HepG2 (cell line): Measurements from ENCODE around the gene ATRIP. TPM values are rescaled to one million over a fixed set of nuclear protein-coding genes. Genes with fewer than 3 reads are reported as not detected.

Experiments used
- ADNP ChIP-seq: sonication (generic); formaldehyde crosslinking; IDR thresholded peaks from 2 replicates; pipeline ENCODE4 v1.4.0; 2020; ENCODE audit warnings: missing genetic modification reagents
- AGO1 ChIP-seq: fragments of 200-400 bp; formaldehyde crosslinking; IDR thresholded peaks from 2 replicates; pipeline ENCODE4 v1.6.1; 2017; ENCODE audit warnings: mild to moderate bottlenecking, low read depth, low read length, moderate library complexity; ENCODE audit not compliant: poor library complexity, severe bottlenecking
- CBX1 ChIP-seq: IDR thresholded peaks from one replicate; pipeline ENCODE4 v1.6.1; 2016; ENCODE audit warnings: antibody characterized with exemption, low read depth
- HNRNPL ChIP-seq: fragments of 200-400 bp; formaldehyde crosslinking; IDR thresholded peaks from 2 replicates; pipeline ENCODE4 v1.6.1; 2017; ENCODE audit warnings: mild to moderate bottlenecking, low read depth, low read length
- HNRNPLL ChIP-seq: fragments of 200-400 bp; formaldehyde crosslinking; IDR thresholded peaks from 2 replicates; pipeline ENCODE4 v1.6.1; 2017; ENCODE audit warnings: mild to moderate bottlenecking, low read depth, low read length; ENCODE audit not compliant: poor library complexity, severe bottlenecking
- JUNB ChIP-seq: sonication (generic); formaldehyde crosslinking; IDR thresholded peaks from 2 replicates; pipeline ENCODE4 v1.8.0; 2022; ENCODE audit warnings: missing genetic modification reagents, mild to moderate bottlenecking, borderline replicate concordance
- NCOA5 ChIP-seq: sonication (generic); formaldehyde crosslinking; IDR thresholded peaks from 2 replicates; pipeline ENCODE4 v1.4.0; 2020; ENCODE audit warnings: missing genetic modification reagents
- POLR2A ChIP-seq, 2 experiments: IDR thresholded peaks; 2 replicates each; pipeline ENCODE4 v1.6.1; 2011; ENCODE audit warnings: low read depth in 2 of 2, low read length in 2 of 2, mild to moderate bottlenecking in 1 of 2, moderate library complexity in 1 of 2; ENCODE audit not compliant: insufficient read depth in 1 of 2
- RAD21 ChIP-seq: fragments of 450-650 bp; formaldehyde crosslinking; IDR thresholded peaks from 2 replicates; pipeline ENCODE4 v1.5.0; 2020; ENCODE audit warnings: mild to moderate bottlenecking
- RBM39 ChIP-seq: fragments of 200-400 bp; formaldehyde crosslinking; IDR thresholded peaks from one replicate; pipeline ENCODE4 v1.6.1; 2018; ENCODE audit warnings: antibody characterized with exemption, mild to moderate bottlenecking, low read depth, low read length; ENCODE audit not compliant: poor library complexity, severe bottlenecking
- SP1 ChIP-seq, 2 experiments: fragments of 450-650 bp in 1 of 2; sonication (generic) in 1 of 2; formaldehyde crosslinking in 1 of 2; IDR thresholded peaks; 2 replicates each; pipeline versions ENCODE4 v1.4.0 to v1.6.1; 2016 to 2020; ENCODE audit warnings: missing genetic modification reagents in 1 of 2
- TBX2 ChIP-seq: sonication (generic); formaldehyde crosslinking; IDR thresholded peaks from 2 replicates; pipeline ENCODE4 v1.5.0; 2020; ENCODE audit warnings: missing genetic modification reagents, mild to moderate bottlenecking, borderline replicate concordance
- U2AF1 ChIP-seq: fragments of 200-400 bp; formaldehyde crosslinking; optimal IDR thresholded peaks from 2 replicates; pipeline ENCODE3; 2017; ENCODE audit warnings: mild to moderate bottlenecking, low read depth, low read length
- ZNF260 ChIP-seq: sonication (generic); formaldehyde crosslinking; IDR thresholded peaks from 2 replicates; pipeline ENCODE4 v1.4.0; 2020; ENCODE audit warnings: missing genetic modification reagents, low read depth, mild to moderate bottlenecking, borderline replicate concordance
- ZNF775 ChIP-seq: sonication (generic); formaldehyde crosslinking; IDR thresholded peaks from 2 replicates; pipeline ENCODE4 v1.4.0; 2020; ENCODE audit warnings: missing genetic modification reagents, mild to moderate bottlenecking, moderate library complexity, borderline replicate concordance
- polyA plus RNA-seq, 8 experiments: library from polyadenylated mRNA; depleted of rRNA in 3 of 8; stranded (reverse) in 7 of 8; unstranded in 1 of 8; fragments of >200 nt; fragmentation: Illumina TruSeq in 4 of 8; extraction: Trizol in 4 of 8; gene quantifications; 2 replicates each; pipeline versions ENCODE4 v1.2.1 to v1.2.3, GENCODE V29; 2011 to 2016; ENCODE audit warnings: low read depth in 4 of 8, missing spikeins in 1 of 8, mixed read lengths in 1 of 8; ENCODE audit not compliant: insufficient read depth in 1 of 8
- total RNA-seq, 5 experiments: library from RNA; depleted of rRNA; stranded (reverse); fragments of >200 nt; fragmentation: Illumina TruSeq; extraction: Trizol; gene quantifications; 2 replicates each; pipeline ENCODE4 v1.2.3, GENCODE V29; 2016; ENCODE audit warnings: low read depth in 1 of 5
- TF ChIP-seq, protein P1 (sequence below): sonication (generic); formaldehyde crosslinking; IDR thresholded peaks from 2 replicates; pipeline ENCODE4 v1.5.0; 2020; ENCODE audit warnings: missing genetic modification reagents, mild to moderate bottlenecking, borderline replicate concordance
- TF ChIP-seq, protein P2 (sequence below): sonication (generic); formaldehyde crosslinking; IDR thresholded peaks from 2 replicates; pipeline ENCODE4 v1.5.1; 2020; ENCODE audit warnings: mild to moderate bottlenecking, missing genetic modification reagents, borderline replicate concordance
- TF ChIP-seq, protein P3 (sequence below): sonication (generic); formaldehyde crosslinking; IDR thresholded peaks from 2 replicates; pipeline ENCODE4 v1.4.0; 2020; ENCODE audit warnings: missing genetic modification reagents, borderline replicate concordance
- TF ChIP-seq, protein P4 (sequence below): sonication (generic); formaldehyde crosslinking; IDR thresholded peaks from 2 replicates; pipeline ENCODE4 v1.4.0; 2020; ENCODE audit warnings: missing genetic modification reagents, mild to moderate bottlenecking, borderline replicate concordance
- TF ChIP-seq, protein P5 (sequence below): sonication (generic); formaldehyde crosslinking; IDR thresholded peaks from 2 replicates; pipeline ENCODE4 v1.5.0; 2020; ENCODE audit warnings: mild to moderate bottlenecking, low read depth, missing genetic modification reagents, borderline replicate concordance

Gene ATRIP
- total and polyA plus RNA-seq, 2 of the 13 experiments (the other 11 are each of a cell fraction or from before 2014, with no cell fraction given), result 5.1 to 12.5 TPM

DNA sequence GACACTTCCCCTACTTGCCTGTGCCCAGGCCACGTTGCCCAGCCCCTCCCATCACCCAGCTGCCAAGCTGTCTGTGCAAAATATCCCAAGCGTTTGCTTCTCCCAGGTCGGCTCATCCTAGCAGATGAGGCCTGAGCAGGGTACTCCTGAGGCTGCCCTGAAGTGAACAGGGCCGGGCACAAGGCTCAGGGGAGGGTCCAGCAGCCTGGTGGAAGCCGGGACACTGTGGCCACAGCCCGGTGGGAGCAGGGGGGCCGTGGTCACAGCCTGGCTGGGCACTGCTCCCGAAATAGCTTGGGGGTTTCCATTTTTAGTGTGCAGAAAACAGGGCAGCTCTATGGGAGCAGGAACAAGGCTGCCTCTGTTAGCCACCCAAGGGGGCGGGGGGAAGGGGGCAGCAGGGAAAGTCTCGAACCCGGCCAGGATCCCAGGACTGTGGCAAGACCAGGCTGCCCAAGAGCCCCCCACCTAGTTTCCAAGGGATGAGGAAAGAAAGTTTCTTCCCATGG, 20.1 kb upstream of the ATRIP start (continued):
- no peak for TF ChIP-seq ZNF260
- TF ChIP-seq RAD21 (CRISPR knock-in tag), result no peak
- TF ChIP-seq JUNB, result no peak
- peak; percentile 42 for TF ChIP-seq RBM39
- TF ChIP-seq SP1 (IDR thresholded peaks at IDR 0.05), result no peak
- TF ChIP-seq SP1 (CRISPR knock-in tag; IDR thresholded peaks at IDR 0.05), result no peak
- no peak for TF ChIP-seq ZNF775
- TF ChIP-seq CBX1, result no peak
- peak in 1 of 2 experiments; percentile 26; a peak in 1 of 4 replicates for TF ChIP-seq POLR2A (IDR thresholded peaks at IDR 0.05; ENCODE audit: insufficient read depth in 1 of 2, low read depth in 2 of 2, low read length in 2 of 2)
- TF ChIP-seq NCOA5, result no peak
- TF ChIP-seq, protein P1, sequence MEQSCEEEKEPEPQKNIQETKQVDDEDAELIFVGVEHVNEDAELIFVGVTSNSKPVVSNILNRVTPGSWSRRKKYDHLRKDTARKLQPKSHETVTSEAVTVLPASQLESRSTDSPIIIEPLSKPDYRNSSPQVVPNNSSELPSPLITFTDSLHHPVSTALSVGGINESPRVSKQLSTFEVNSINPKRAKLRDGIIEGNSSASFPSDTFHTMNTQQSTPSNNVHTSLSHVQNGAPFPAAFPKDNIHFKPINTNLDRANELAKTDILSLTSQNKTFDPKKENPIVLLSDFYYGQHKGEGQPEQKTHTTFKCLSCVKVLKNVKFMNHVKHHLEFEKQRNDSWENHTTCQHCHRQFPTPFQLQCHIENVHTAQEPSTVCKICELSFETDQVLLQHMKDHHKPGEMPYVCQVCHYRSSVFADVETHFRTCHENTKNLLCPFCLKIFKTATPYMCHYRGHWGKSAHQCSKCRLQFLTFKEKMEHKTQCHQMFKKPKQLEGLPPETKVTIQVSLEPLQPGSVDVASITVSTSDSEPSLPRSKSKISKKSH (CRISPR knock-in tag), result no peak
- TF ChIP-seq ADNP (CRISPR knock-in tag), result no peak
- peak; percentile 55; the same call in 1 of the 2 replicates for TF ChIP-seq TBX2 (CRISPR knock-in tag)
- TF ChIP-seq, protein P2, sequence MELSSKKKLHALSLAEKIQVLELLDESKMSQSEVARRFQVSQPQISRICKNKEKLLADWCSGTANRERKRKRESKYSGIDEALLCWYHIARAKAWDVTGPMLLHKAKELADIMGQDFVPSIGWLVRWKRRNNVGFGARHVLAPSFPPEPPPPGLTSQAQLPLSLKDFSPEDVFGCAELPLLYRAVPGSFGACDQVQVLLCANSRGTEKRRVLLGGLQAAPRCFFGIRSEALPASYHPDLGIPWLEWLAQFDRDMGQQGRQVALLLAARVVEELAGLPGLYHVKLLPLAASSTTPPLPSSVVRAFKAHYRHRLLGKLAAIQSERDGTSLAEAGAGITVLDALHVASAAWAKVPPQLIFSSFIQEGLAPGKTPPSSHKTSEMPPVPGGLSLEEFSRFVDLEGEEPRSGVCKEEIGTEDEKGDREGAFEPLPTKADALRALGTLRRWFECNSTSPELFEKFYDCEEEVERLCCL (CRISPR knock-in tag), result 0 out of 2 replicates have a peak, but pooled peaks have one; percentile 42
- TF ChIP-seq HNRNPLL, result peak; percentile 41
- TF ChIP-seq, protein P3, sequence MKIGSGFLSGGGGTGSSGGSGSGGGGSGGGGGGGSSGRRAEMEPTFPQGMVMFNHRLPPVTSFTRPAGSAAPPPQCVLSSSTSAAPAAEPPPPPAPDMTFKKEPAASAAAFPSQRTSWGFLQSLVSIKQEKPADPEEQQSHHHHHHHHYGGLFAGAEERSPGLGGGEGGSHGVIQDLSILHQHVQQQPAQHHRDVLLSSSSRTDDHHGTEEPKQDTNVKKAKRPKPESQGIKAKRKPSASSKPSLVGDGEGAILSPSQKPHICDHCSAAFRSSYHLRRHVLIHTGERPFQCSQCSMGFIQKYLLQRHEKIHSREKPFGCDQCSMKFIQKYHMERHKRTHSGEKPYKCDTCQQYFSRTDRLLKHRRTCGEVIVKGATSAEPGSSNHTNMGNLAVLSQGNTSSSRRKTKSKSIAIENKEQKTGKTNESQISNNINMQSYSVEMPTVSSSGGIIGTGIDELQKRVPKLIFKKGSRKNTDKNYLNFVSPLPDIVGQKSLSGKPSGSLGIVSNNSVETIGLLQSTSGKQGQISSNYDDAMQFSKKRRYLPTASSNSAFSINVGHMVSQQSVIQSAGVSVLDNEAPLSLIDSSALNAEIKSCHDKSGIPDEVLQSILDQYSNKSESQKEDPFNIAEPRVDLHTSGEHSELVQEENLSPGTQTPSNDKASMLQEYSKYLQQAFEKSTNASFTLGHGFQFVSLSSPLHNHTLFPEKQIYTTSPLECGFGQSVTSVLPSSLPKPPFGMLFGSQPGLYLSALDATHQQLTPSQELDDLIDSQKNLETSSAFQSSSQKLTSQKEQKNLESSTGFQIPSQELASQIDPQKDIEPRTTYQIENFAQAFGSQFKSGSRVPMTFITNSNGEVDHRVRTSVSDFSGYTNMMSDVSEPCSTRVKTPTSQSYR, result no peak
- TF ChIP-seq, protein P4, sequence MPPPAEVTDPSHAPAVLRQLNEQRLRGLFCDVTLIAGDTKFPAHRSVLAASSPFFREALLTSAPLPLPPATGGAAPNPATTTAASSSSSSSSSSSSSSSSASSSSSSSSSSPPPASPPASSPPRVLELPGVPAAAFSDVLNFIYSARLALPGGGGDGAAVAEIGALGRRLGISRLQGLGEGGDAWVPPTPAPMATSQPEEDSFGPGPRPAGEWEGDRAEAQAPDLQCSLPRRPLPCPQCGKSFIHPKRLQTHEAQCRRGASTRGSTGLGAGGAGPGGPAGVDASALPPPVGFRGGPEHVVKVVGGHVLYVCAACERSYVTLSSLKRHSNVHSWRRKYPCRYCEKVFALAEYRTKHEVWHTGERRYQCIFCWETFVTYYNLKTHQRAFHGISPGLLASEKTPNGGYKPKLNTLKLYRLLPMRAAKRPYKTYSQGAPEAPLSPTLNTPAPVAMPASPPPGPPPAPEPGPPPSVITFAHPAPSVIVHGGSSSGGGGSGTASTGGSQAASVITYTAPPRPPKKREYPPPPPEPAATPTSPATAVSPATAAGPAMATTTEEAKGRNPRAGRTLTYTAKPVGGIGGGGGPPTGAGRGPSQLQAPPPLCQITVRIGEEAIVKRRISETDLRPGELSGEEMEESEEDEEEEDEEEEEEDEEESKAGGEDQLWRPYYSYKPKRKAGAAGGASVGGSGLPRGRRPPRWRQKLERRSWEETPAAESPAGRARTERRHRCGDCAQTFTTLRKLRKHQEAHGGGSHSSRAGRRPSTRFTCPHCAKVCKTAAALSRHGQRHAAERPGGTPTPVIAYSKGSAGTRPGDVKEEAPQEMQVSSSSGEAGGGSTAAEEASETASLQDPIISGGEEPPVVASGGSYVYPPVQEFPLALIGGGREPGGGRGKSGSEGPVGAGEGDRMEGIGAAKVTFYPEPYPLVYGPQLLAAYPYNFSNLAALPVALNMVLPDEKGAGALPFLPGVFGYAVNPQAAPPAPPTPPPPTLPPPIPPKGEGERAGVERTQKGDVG, result no peak
- peak; percentile 67 for TF ChIP-seq AGO1
- TF ChIP-seq, protein P5, sequence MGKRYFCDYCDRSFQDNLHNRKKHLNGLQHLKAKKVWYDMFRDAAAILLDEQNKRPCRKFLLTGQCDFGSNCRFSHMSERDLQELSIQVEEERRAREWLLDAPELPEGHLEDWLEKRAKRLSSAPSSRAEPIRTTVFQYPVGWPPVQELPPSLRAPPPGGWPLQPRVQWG (CRISPR knock-in tag), result no peak
- peak; percentile 48 for TF ChIP-seq U2AF1
- peak; percentile 96 for TF ChIP-seq HNRNPL
